Activated T-cell treated with anti-CD3 and anti-CD28 coated beads, Interleukin-2, amount 50 U/mL, for 48 hours (primary cell): ENCODE results near the gene ACAD11.
"Not testable (repeated sequence)": the region's sequence is repeated elsewhere in the genome, so short reads cannot be mapped to it uniquely, and the experiment has no call there.

Experiments used
- DNase-seq, 2 experiments: peaks; one replicate each; pipeline ENCODE4 v3.0.0-alpha.2; 2020

The ACAD11 gene

DNA sequence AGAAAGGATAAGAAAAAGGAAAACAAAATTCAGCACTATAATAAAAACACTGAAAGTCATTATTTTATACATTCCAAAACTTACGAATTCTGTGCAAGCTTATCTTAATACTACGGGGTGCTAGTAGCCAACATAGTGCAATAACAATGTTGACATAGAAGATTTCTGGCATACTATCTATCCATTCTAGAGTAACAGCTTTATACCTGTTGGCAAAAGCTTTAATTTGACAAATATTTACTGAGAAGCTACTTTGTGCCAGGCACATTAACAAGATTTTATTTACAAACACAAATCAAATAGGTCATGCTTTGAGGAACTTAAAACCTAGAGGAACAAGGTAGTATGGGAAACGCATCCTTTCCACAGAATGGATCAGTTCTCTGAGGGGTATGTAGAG, 61.4 kb downstream of the ACAD11 start:
- no peak for DNase-seq

DNA sequence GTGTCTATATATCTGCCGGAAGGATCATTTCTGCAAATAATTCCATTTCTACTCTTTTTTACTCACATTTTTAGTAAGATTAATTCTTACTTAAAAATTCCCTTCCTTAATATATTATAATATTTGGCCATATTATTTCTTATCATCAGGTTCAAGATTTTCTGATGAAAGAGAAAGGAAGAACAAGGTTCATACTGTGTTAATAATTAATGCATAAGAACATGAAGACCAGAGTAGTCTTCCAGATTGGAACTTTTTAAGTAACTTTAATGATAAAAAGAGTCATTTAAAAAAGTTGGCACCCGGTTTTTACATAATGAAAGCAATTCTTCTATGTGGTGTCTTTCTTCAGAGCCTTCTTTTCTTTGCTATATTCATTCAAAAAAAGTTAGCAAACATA, 61.9 kb downstream of the ACAD11 start:
- DNase-seq = no peak

DNA sequence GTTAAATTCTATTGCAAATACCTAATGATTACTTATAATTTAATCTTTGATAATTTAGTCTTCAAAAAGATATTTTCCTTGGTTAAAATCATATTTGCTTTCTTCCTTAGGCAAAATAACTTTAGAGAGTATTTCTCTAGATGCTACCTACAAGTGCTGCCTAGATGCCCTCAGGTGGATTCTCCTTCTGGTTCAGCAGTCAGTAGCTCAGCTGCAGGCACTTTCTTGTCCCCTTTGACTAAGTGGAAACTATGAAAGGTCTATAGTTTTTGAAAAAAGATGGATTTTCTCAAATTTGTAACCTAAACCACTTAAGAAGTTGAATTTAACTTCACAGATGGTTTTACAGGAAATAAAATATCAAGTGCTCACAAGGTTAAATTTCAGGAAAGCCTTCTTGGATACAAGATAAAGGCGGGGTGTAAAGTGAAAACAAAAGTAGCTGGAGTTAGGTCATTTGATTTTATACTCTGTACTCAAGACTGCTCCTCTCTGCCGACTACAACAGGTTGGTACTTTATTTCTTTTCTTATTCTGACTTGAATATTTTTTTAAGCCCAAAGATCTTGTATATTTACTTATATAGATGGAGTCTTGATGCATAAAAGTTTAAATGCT, 62.7 kb downstream of the ACAD11 start, which contains the start of gene ACKR4:
Gene ACKR4, plus strand, starts transcription at position 455 of the 618 bp plus-strand sequence. CDS start 3,128 bp downstream, outside the sequence.
- DNase-seq = no peak

DNA sequence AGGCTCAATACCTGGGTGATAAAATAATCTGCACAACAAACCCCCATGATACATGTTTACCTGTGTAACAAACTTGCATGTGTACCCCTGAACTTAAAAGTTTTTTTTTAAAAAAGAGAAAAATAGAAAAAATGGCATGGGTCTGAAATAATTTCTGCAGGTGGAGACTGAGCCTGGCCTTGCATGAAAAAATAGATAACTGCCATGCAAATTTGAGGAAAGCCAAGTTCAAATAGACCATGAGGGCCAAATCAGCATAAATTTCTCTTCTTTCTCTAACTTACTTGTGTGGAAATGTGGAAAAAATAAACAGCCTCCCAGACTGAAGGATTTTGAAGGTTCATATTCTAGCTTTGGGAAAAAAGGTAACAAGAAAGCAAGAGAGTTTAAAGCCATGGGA, 63.3 kb downstream of the ACAD11 start:
- DNase-seq = no peak

DNA sequence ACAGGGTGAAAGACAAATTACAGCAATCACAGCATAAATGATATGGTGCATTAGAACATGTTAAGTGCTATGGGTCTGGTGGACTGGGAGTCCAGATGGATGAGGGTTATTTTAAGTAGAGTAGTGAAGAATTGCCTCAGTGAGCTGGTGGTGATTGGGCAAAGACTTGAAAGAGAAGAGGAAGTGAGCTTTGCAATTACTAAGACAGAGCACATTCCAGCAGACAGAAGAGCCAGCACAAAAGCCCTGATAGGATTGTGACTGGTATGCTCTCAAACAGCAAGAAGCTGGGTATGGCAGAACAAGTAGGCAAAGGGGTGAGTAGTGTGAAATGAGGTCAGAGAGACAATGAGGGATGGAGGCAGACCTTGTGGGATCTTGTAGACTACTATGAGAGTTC, 64.6 kb downstream of the ACAD11 start:
- DNase-seq = no peak

DNA sequence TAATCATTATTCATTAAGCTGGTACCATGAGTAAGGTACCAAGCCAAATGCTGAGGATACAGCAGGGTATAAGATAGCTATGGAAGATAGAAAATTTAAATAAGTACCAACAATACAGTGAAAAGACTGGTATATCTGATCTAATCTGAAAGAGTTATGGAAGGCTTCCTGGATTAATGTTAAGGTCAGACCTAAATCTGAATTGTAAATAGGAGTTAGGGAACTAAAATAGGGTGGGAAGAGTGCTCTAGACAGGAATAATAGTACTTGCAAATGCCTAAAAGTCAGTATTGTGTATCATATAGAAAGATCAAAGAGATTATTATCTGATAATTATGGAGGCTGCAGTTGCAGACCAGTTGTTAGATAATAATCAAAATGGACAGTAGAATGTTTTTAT, 65.1 kb downstream of the ACAD11 start:
- no peak for DNase-seq

DNA sequence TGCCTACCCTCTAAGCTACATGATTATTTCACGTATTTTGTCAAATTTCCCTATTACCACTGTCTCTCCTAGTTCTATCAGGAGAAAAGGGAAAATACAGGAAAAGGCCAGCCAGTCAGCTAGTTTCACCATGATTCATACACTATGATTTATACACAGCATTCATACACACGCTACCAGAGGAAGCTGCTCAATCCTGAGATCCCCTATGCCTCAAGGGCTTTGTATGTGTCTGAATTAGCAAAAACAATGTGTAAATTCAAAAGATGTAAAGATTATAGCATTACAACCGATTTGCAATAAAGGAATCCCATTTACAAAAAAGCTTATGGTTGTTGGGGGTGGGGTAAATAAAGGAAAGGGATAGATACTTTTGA, 65.7 kb downstream of the ACAD11 start:
- no peak for DNase-seq

DNA sequence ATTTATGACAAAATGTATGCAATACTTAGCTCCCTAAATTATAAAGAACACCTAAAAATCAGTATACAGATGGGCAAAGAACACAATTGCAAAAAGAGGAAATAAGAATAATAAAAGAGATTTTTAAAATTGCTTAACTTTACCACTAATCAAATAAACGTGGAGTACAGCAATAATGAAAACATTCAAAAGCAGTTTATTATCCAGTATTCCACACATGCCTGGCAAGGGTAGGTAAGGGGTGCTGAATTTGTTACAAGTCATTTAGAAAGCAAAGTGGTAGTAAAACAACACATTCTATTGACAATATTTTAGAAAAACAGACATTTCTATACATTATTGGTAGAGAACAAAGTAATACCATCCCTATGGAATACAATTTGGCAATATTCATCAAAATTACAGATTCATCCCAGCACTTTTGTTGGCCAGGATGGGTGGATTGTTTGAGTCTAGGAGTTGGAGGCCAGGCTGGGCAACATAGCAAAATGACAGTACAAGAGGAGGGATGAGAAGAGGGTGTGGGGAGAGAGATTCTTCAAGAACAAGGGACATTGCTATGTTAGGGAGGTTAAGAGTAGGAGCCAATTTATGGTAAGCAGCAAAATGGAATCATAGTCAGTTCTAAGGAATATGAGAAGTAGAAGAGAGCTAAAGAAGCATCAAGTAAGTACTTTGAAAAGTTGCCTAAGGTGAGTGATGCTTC, 66.2 kb downstream of the ACAD11 start:
- no peak for DNase-seq

DNA sequence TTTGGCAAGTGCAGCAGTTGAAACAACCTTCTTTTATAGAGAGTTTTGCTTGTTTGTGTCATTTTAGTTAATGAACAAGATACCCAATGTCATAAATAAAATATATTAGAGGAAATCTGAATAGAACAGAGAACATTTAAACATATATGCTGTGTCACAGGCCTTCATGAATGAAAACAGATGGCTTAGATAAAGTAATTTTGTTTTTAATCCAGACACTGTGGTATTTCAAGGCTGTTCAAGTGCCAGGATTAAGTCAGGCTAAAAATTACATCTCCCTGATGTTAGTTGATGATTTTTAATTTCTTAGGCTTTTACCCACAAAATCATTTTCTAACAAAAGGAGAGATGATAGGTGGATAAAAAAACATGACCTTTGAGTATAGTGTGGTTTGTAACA, 67.4 kb downstream of the ACAD11 start:
- no peak for DNase-seq

DNA sequence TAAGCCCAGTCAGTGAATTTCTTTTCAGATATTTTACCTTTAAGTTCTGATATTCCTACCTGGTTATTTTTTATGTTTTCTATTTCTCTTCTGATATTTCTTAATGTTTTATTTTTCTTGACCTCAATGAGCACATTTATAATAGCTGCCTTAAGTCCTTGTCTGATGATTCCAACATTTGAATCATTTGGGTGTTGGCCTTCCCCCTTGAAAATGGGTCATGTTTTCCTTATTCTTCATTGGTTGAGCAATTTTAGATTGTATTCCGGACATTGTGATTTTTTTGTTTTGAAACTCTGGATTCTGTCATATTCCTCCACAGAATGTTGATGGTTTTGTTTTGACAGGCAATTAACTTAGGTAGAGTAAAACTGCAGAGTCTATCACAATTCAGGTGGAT, 72.2 kb downstream of the ACAD11 start:
- no peak for DNase-seq

DNA sequence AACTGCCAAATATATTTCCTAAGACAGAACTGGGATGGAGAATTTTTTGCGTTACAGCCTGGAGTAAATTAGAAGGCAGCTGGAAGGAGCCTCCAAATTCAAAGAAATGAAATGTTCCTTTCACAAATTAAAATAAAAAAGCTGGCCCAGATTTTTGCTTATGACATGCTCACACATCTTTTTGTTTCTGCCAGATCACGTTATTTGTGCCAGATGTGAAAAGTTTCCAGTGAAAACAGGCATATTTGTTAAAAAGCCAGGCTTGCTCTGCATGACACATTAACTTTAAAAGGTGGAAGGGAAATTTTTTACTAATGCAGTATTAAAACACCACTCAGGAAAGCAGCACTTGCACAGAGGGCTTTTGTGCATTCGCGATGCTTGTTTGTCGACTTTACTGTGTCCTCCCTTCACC, 85.8 kb downstream of the ACAD11 start:
- DNase-seq = no peak

DNA sequence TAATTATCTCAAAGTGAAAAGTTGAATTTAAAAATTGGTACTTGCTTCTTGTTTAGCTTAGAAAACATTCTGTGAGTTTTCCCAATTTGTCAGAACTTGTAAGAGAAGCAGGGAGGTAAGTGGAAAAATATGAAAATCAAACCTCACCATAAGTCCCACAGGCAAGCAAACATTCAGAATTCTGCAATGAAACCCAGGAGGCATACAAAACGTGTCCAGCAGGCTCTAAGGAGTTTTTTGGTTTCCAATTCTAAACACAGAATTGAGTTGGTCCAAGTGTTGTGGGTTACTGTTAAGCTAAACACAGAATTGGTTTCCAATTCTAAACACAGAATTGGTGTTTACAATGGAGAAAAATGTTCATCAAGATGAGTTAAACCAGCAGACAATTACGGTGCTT, 89.6 kb downstream of the ACAD11 start:
- no peak for DNase-seq

DNA sequence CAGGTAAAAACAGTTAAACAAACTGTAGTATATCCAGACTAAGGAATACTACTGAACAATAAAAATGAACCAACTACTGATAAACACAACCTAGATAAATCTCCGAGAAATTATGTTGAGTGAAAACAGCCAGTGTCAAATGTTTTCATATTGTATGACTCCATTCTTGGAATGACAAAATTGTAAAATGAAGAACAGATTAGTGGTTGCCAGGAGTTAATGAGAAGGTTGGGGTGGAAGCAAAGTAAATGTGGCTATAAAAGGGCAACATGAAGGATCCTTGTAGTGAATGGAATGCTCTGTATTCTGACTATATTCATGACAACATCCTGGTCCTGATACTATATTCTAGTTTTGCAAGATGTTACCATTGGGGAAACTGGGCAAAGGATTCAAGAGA, 90.0 kb downstream of the ACAD11 start:
- DNase-seq = no peak

DNA sequence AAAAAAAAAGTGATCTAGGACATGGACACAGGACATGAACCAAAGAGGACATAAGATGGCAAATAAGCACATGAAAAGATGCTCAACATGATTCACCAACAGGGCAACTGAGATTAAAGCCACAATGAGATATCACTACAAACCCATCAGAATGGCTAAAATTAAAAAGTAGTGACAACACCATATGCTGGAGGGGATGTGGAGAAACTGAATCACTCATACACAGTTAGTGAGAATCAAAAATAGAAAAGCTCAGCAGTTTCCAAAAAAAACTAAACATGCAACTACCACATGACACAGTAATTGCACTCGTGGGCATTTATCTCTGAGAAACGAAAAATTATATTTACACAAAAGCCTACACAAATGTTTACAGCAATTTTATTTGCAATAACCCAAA, 90.5 kb downstream of the ACAD11 start:
- no peak for DNase-seq

DNA sequence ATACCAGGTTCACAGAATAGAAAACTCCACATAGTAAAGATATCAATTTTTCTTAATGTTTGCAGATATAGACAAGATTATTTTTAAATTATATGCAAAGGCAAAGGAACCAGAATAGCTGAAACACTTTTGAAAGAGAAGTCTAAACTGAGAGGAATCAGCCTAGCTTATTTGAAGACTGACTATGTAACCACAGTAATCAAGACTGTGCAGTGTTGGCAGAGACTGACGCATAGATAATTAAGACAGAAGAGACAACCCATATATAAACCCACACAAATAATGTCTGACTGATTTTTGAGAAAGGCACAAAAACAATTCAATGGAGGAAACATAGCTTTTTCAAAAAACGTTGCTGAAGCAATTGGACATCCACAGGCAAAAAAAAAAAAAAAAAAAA, 91.2 kb downstream of the ACAD11 start:
- DNase-seq = no peak

DNA sequence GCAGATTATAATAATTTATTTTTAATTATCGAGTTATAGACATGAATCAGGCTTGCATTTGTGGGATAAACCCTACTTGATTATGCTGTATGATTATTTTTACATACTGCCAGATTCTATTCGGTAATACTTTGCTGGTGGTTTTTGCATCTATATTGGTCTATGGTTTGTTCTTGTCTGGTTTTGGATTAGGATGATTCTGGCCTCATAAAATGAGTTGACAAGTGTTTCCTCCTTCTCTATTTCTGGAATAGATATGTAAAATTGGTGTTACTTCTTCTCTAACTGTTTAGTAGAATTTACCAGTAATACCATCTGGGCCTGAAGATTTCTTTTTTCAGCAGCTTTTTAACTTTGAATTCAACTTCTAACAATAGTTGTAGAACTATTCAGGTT, 95.5 kb downstream of the ACAD11 start:
- no peak for DNase-seq

DNA sequence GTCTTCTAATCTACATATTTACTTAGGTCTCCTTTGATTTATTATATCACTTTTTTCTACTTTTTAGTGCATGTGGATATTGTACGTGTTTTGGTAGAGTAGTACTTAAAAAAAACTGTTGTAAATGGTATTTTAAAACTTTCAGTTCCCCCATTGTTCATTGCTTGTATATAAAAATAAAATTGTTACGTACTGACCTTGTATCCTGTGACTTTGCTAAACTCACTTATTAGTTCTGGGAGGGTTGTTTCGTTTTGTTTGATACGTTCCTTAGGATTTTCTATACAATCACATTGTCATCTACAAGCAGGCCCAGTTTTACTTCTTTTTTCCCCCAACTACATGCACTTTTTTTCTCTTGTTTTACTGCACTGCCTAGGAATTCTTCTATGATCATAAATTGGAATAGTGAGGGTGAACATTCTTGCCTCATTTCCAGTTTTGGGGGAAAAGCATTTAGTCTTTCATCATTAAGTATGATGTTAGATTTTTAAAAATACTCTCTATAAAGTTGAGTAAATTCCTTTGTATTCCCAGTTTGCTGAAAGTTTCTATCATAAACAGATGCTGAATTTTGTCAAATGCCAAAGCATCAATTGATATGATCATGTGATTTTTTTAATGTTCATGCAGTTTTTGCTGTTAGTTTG, 96.1 kb downstream of the ACAD11 start:
- DNase-seq = no peak

DNA sequence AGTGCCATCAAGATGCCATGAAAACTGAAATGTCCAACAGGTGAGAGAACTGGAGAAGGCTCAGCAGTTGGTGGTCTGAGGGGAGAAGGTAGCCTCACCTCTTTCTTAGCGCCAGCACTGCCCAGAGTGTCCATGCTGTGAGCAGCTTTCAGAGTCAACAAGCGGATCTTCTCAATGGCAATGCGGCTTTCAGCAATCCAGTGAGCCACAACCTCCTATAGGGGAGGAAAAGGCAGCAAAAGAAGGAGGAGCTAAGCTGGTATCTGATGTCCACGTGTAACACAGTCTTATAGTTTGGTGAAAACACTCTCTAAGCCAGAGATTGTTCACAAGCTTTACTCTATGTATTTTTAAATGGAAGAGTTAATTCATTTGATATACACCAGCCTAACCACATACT, 98.6 kb downstream of the ACAD11 start:
- DNase-seq = no peak

DNA sequence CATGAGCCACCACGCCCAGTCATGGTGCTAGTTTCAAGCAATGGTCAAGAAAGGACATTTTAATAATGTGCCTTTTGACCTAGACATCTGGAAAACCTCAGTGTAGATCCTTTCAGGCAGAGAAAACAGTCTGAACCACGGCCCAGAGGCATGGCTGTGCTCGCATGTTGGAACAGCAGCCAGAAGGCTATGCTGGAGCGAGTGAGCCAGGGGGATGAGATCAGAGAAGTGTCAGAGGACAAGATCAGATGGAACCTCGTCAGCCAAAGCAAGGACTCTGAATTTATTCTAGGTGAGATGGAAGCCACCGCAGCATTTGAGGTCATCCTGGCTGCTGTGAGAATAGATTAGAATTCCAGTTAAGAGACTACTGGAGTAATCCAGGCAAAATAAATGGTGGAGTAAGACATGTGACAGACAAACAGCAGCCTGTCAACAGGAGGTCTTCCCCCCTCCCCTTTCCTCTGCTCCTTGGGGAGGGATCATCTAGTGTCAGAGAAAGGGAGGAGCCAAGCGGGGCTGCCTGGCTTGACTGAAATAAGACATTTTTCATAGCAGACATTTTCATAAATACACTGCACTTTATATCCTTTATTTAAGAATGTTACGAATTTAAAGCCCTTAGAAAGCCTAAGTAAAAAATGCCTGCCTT, 103.0 kb downstream of the ACAD11 start:
- DNase-seq = no peak

DNA sequence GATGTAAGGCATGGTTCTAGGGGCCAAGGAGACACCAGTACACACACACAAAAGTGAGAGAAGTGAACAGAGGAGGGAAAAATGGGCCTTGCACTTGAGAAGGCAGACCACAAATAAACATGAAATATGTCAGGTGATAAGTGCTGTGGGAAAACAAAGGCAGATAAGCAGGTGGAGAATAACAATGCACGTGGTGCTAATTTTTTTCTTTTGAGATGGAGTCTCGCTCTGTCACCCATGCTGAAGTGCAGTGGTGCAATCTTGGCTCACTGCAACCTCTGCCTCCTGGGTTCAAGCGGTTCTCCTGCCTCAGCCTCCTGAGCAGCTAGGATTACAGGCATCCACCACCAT, 103.6 kb downstream of the ACAD11 start:
- not testable (repeated sequence) for DNase-seq

DNA sequence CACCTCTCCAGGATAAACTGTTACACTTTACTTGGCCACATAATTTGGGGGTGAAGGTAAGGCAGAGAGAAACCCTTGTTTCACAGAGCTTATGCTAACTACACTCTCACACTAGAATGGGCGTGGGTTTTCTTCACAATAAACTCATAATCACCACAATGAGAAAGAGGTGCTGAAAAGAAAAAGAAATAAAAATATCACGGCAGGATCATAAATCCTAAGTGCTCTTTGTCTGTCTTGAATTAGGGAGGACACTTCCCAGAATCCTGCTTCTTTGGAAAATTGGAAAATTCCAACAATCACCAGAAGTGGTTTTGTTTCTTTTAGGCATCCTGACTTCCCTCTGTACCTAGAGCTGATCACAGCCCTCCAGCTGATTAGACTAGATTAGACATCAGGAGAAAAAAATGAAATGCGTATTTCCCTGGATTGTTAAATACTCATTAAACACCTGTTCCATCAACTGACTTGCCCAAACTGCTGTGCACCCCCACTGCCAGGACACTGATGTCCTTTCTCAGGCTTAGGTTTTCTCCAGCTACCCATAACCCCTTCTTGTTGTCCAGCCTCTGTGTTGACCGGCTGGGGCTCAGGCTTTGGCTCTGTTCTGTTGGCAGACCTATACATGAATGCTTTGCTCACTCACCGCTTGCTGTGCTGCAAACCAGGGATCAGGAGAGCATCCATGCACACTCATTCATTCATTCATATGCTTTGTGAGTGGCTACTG, 104.1 kb downstream of the ACAD11 start:
- DNase-seq = no peak

DNA sequence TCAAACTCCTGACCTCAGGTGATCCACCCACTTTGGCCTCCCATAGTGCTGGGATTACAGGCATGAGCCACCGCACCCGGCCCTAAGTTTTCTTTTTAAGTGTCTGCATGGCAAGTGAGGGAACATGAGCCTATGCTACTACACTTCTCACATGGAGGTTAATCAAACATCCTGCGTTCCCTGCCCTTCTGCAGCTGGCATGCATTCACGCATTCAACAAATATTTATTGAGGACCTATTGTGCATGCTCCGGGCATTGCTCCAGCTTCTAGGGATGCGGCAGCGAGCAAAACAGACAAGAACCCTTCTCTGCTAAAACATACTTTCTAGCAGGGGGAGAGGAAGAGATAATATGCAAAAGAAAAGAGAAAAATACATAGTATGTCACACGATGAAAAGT, 105.2 kb downstream of the ACAD11 start:
- DNase-seq = no peak

DNA sequence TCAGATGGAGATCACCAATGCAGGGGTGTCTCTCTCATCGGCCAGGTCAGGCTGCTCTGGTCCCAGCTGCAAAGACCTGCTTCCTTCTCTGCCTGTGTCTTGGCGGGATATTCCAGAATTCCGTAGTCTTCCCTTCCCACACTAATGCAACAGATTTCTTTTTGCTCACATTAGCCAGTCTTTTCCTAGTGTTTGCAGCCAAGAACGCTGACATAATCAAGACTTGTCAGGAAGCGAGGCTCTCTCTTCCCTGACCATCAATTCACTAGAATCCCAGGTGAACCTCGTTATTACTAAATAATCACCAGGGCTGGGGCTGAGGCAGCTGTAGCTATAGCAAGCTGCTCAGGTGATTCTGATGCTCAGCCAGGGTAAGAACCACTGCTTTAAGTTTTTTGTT, 105.8 kb downstream of the ACAD11 start:
- no peak for DNase-seq
